ENCODE data around the gene ABCA9. TPM values are rescaled to one million over a fixed set of nuclear protein-coding genes. Genes with fewer than 3 reads are reported as not detected.

Gene ABCA9
- total RNA-seq, 1 experiment from 2014 or later: not detected

DNA sequence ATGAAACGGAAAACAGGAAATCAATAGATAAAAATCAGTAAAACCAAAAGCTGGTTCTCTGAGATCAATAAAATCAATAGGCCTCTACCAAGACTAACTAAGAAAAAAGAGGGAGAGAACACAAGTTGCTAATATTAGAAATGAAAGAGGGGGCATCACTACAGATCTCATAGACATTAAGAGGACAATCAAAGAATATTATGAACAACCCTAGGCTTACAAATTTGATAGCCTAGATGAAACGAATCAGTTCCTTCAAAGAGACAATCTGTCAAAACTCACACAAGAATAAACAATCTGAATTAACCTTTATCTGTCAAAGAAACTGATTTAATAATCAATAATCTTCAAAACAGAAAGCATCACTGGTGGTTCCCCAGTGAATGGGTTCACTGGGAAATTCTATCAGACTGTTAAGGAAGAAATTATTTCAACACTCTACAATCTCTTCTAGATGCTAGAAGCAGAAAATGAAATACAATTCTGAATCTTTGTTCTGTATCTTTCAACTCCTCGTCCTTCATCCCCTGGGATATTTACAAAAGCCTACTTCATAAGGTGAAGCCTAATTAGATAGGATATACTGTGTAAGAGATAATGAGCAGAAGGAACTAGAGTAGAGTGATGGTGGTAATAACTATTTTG lies 4.4 kb downstream of the ABCA9 start:
- Mint-ChIP-seq H3K9me3 (no peaks in the 10 kb centered on the region), H3K27ac (no peak overlapping the region), H3K36me3 (ENCODE audit: insufficient read depth in 1 of 3, low read depth in 3 of 3) (no peaks in the 10 kb centered on the region), H3K27me3 (ENCODE audit: low read depth) (no peaks in the 10 kb centered on the region; the same call in 1 of the 2 replicates), H3K4me3 (no peak overlapping the region), H3K4me1 (0 out of 4 replicates have a peak, but pooled peaks cover 2 to 4% of the 10 kb centered on the region in 2 experiments)
- no peaks in the 10 kb centered on the region for H3K9me3 ChIP-seq (ENCODE audit: control insufficient read depth, low read depth, low read length)
- H3K79me1 ChIP-seq (ENCODE audit: insufficient read depth, low read depth, low read length, poor library complexity, severe bottlenecking): no peaks in the 10 kb centered on the region
- no peak overlapping the region for H3K18ac ChIP-seq (ENCODE audit: insufficient read length, low read depth, low read length)
- no peak overlapping the region for H3K14ac ChIP-seq (ENCODE audit: insufficient read depth, low read length)
- no peak overlapping the region for H3K27ac ChIP-seq (ENCODE audit: insufficient read length, low read depth, low read length)
- no peak overlapping the region for H2BK20ac ChIP-seq (ENCODE audit: low read depth, low read length, poor library complexity, severe bottlenecking)
- H3K9ac ChIP-seq (ENCODE audit: extremely low read depth, insufficient read length, low read length): no peak overlapping the region
- H4K20me1 ChIP-seq (ENCODE audit: control insufficient read depth, insufficient read depth, insufficient read length): no peaks in the 10 kb centered on the region
- TF ChIP-seq, protein P1, sequence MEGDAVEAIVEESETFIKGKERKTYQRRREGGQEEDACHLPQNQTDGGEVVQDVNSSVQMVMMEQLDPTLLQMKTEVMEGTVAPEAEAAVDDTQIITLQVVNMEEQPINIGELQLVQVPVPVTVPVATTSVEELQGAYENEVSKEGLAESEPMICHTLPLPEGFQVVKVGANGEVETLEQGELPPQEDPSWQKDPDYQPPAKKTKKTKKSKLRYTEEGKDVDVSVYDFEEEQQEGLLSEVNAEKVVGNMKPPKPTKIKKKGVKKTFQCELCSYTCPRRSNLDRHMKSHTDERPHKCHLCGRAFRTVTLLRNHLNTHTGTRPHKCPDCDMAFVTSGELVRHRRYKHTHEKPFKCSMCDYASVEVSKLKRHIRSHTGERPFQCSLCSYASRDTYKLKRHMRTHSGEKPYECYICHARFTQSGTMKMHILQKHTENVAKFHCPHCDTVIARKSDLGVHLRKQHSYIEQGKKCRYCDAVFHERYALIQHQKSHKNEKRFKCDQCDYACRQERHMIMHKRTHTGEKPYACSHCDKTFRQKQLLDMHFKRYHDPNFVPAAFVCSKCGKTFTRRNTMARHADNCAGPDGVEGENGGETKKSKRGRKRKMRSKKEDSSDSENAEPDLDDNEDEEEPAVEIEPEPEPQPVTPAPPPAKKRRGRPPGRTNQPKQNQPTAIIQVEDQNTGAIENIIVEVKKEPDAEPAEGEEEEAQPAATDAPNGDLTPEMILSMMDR (conservative IDR thresholded peaks at IDR 0.05): no peak
- DNase-seq: no peak
- no peak overlapping the region for H4K5ac ChIP-seq (ENCODE audit: insufficient read length, low read depth, low read length)
- no peaks in the 10 kb centered on the region for H3K4me1 ChIP-seq (ENCODE audit: insufficient read depth, low read length)
- WGBS (ENCODE audit: extremely low coverage, insufficient read length, low lambda C conversion rate): no CpG with 5 or more reads among the region's 3 CpGs
- H3K27me3 ChIP-seq (ENCODE audit: insufficient read depth, low read length): no peaks in the 10 kb centered on the region
- H2AFZ ChIP-seq (ENCODE audit: low read length): no peak overlapping the region
- H4K8ac ChIP-seq (replicated peaks; ENCODE audit: insufficient read length, low read depth, low read length): no peak overlapping the region
- no peak overlapping the region for H2BK15ac ChIP-seq (ENCODE audit: low read depth, low read length)
- H3K4ac ChIP-seq (ENCODE audit: low read depth, low read length): no peak overlapping the region
- H3K4me2 ChIP-seq (ENCODE audit: insufficient read depth, insufficient read length, low read length): no peak overlapping the region
- H3T11ph ChIP-seq (ENCODE audit: low read length): no peak overlapping the region
- H2BK5ac ChIP-seq (ENCODE audit: insufficient read length, low read length): no peak overlapping the region
- no peaks in the 10 kb centered on the region for H3K23me2 ChIP-seq (ENCODE audit: insufficient read length, low read depth, low read length, poor library complexity, severe bottlenecking)
- no peaks in the 10 kb centered on the region for H3K79me2 ChIP-seq (ENCODE audit: insufficient read depth, low read length)
- H2BK120ac ChIP-seq (ENCODE audit: low read depth, low read length, poor library complexity, severe bottlenecking): no peak overlapping the region
- no peak overlapping the region for H3K56ac ChIP-seq (ENCODE audit: insufficient read length, low read depth, low read length)
- H3K23ac ChIP-seq (ENCODE audit: insufficient read length, low read depth, low read length): no peak overlapping the region
- no peak overlapping the region for H2BK12ac ChIP-seq (ENCODE audit: insufficient read length, low read depth, low read length)
- no peak overlapping the region for H2AK5ac ChIP-seq (ENCODE audit: insufficient read length, low read length)
- no peak overlapping the region for H4K91ac ChIP-seq (ENCODE audit: insufficient read length, low read depth, low read length)

Measured in H9 (cell line).